ENCODE measurements around the gene PEBP1.

The PEBP1 gene

GRCh38 chr12:118136559-118137003, 657 bp downstream of the PEBP1 start:
- DNase-seq (ENCODE audit: low spot score) = peak; percentile 73
- TF ChIP-seq CTCF (IDR thresholded peaks at IDR 0.05; ENCODE audit: extremely low read depth, missing control alignments) = no peak

GRCh38 chr12:118137148-118137678, 1.3 kb downstream of the PEBP1 start:
- DNase-seq (ENCODE audit: low spot score) = no peak
- no peak for TF ChIP-seq CTCF (IDR thresholded peaks at IDR 0.05; ENCODE audit: extremely low read depth, missing control alignments)

GRCh38 chr12:118140825-118141224, 4.9 kb downstream of the PEBP1 start:
- DNase-seq (ENCODE audit: low spot score) = no peak

GRCh38 chr12:118144499-118144898, 8.6 kb downstream of the PEBP1 start:
- TF ChIP-seq CTCF (IDR thresholded peaks at IDR 0.05; ENCODE audit: extremely low read depth, missing control alignments) = no peak
- DNase-seq (ENCODE audit: low spot score) = no peak

More at GRCh38 chr12:118140825-118141224, 4.9 kb downstream of the PEBP1 start:
- TF ChIP-seq CTCF (IDR thresholded peaks at IDR 0.05; ENCODE audit: extremely low read depth, missing control alignments) = no peak

GRCh38 chr12:118145113-118145797, 9.3 kb downstream of the PEBP1 start:
- peak; percentile 44 for DNase-seq (ENCODE audit: low spot score)
- TF ChIP-seq CTCF (IDR thresholded peaks at IDR 0.05; ENCODE audit: extremely low read depth, missing control alignments) = no peak

GRCh38 chr12:118145798-118146156, 9.9 kb downstream of the PEBP1 start:
- no peak for DNase-seq (ENCODE audit: low spot score)
- no peak for TF ChIP-seq CTCF (IDR thresholded peaks at IDR 0.05; ENCODE audit: extremely low read depth, missing control alignments)

- no peak for TF ChIP-seq CTCF (IDR thresholded peaks at IDR 0.05; ENCODE audit: extremely low read depth, missing control alignments)
Measured at GRCh38 chr12:118148287-118148686, 12.4 kb downstream of the PEBP1 start.

More at GRCh38 chr12:118148287-118148686, 12.4 kb downstream of the PEBP1 start:
- no peak for DNase-seq (ENCODE audit: low spot score)

All from GM20000 (cell line).